Small intestine (tissue), 7 donors: Measurements from ENCODE around the gene METTL24. TPM values are rescaled to one million over a fixed set of nuclear protein-coding genes. Genes with fewer than 3 reads are reported as not detected.

Source experiments
- DNase-seq, 2 donors: peaks; one replicate each; pipeline versions ENCODE4 v3.0.0 to v3.0.0-alpha.2; 2013
- FAIRE-seq: peaks from 2 replicates; lab custom pipeline; 2012; peaks lifted over from hg19 to GRCh38; lab: Jason Lieb, UNC
- H3K27ac ChIP-seq, 3 donors: one replicate each; pipeline ENCODE4 v1.5.1; 2013; ENCODE audit warnings: low read length in 2 of 3, mild to moderate bottlenecking in 2 of 3, control low read depth in 1 of 3, inconsistent platforms in 1 of 3, low read depth in 1 of 3, moderate library complexity in 1 of 3
- H3K27me3 ChIP-seq, 3 donors: one replicate each; pipeline ENCODE4 v1.6.1; 2013; ENCODE audit warnings: low read length in 3 of 3, inconsistent platforms in 1 of 3; ENCODE audit not compliant: control insufficient read depth in 3 of 3, insufficient read depth in 3 of 3
- H3K36me3 ChIP-seq, 3 donors: one replicate each; pipeline ENCODE4 v1.6.1; 2013; ENCODE audit warnings: low read length in 3 of 3, inconsistent platforms in 1 of 3, low read depth in 1 of 3, mild to moderate bottlenecking in 1 of 3, moderate library complexity in 1 of 3; ENCODE audit not compliant: control insufficient read depth in 3 of 3, insufficient read depth in 2 of 3
- H3K4me1 ChIP-seq, 3 donors: one replicate each; pipeline ENCODE4 v1.6.1; 2013; ENCODE audit warnings: low read length in 2 of 3, inconsistent platforms in 1 of 3, low read depth in 1 of 3, mild to moderate bottlenecking in 1 of 3, moderate library complexity in 1 of 3; ENCODE audit not compliant: control insufficient read depth in 3 of 3, insufficient read depth in 2 of 3
- H3K4me3 ChIP-seq, 3 donors: one replicate each; pipeline ENCODE4 v1.5.1; 2013; ENCODE audit warnings: low read length in 3 of 3, control low read depth in 1 of 3, inconsistent platforms in 1 of 3, low read depth in 1 of 3, mild to moderate bottlenecking in 1 of 3, moderate library complexity in 1 of 3
- H3K9me3 ChIP-seq, 2 donors: one replicate each; pipeline ENCODE4 v1.6.1; 2013; ENCODE audit warnings: low read depth in 1 of 2, low read length in 1 of 2; ENCODE audit not compliant: control insufficient read depth in 2 of 2, insufficient read depth in 1 of 2
- WGBS, 3 donors: extraction: QIAGEN DNeasy Blood & Tissue Kit; methylation state at CpG; one replicate each; pipeline ENCODE4 v1.1.7; 2013; 5-methylcytosine and 5-hydroxymethylcytosine counted together
- polyA plus RNA-seq, 4 donors: library from polyadenylated mRNA; stranded (reverse) in 3 of 4; unstranded in 1 of 4; fragments of 200-250 nt in 3 of 4; fragments of 120-200 nt in 1 of 4; gene quantifications; one replicate each; pipeline versions ENCODE4 v1.2.1 to v1.2.3, GENCODE V29; 2013
- donor health status: healthy with polysubstance abuse.
- donor health status: control.
- donor health status: control.
- donor health status: Bipolar disorder and iron deficiency.
- donor health status: healthy.

Gene METTL24
- polyA plus RNA-seq, 4 donors = 0.66 to 1.1 TPM; not detected in 2

DNA sequence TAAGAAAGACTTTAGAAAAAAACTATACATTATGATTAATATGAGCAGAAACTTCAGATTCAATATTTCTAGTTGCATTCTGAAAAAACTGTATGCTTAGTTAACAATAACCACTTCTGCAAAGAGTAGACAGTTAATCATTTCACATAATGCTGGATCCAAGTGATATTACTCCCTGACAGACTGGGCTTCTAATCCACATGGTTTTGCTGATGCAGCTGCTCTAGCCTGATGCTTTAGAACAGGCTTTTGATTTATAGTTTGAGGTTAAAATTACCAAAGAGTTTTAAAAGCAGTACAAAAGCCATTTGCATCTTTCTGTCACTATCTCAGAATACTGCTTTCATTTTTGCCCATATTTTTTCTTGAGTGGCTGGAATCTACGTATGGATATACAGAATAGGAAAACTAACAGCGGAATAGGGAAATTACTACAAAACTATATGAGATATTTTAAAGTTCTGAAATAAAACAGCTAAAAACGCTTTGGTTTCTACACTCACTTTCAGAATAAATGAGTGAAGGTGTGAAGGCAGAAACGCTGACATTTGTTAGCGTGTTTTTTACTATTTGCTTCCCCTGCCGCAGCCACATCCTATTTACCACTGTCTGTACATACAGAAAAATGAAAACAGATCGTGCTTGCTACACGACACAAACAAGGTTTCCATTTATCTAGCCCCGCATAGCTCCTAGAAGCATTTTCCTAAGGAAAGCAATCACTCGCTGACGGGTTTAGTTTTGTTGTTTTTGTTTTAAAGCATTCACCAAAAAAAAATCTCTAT, 61.7 kb downstream of the METTL24 start:
- H3K4me1 ChIP-seq = no peaks in the 10 kb centered on the region
- FAIRE-seq (no peak), DNase-seq (no peak)
- 43 to 87% (median 75%) methylated on average over 11 of the region's 11 CpGs for WGBS, 3 donors
- no peak overlapping the region for H3K27ac ChIP-seq
- H3K36me3 ChIP-seq = no peaks in the 10 kb centered on the region
- no peaks in the 10 kb centered on the region for H3K9me3 ChIP-seq
- H3K4me3 ChIP-seq = no peak overlapping the region
- peaks cover 0 to 3% (median 2%) of the 10 kb centered on the region in 3 donors for H3K27me3 ChIP-seq

GRCh38 chr6:110295451-110296165, 62.5 kb downstream of the METTL24 start:
- FAIRE-seq = no peak
- DNase-seq = no peak
- H3K27ac ChIP-seq = peak overlapping the region in 1 of 3 donors; percentile 27
- no peaks in the 10 kb centered on the region for H3K36me3 ChIP-seq
- WGBS, 3 donors = 59 to 72% (median 71%) methylated on average over 5 of the region's 5 CpGs
- H3K4me3 ChIP-seq = no peak overlapping the region
- H3K4me1 ChIP-seq = no peaks in the 10 kb centered on the region
- no peaks in the 10 kb centered on the region for H3K9me3 ChIP-seq
- peaks cover 0 to 3% (median 0%) of the 10 kb centered on the region in 3 donors for H3K27me3 ChIP-seq

GRCh38 chr6:110287462-110288341, 70.4 kb downstream of the METTL24 start:
- Histone ChIP-seq H3K4me3 (no peak overlapping the region), H3K27ac (peak overlapping the region in 1 of 3 donors; percentile 53), H3K4me1 (peaks cover 0 to 14% (median 2%) of the 10 kb centered on the region in 3 donors), H3K36me3 (no peaks in the 10 kb centered on the region), H3K9me3 (peaks cover 0 to 5% of the 10 kb centered on the region in 2 donors), H3K27me3 (no peaks in the 10 kb centered on the region)
- WGBS, 3 donors = 28 to 71% (median 35%) methylated on average over 8 of the region's 8 CpGs
- DNase-seq (peak; percentile 65 to 84), FAIRE-seq (no peak)

- FAIRE-seq (no peak), DNase-seq (peak; percentile 22 to 75)
- Histone ChIP-seq H3K9me3 (peaks cover 0 to 5% of the 10 kb centered on the region in 2 donors), H3K4me1 (peaks cover 0 to 14% (median 2%) of the 10 kb centered on the region in 3 donors), H3K27me3 (no peaks in the 10 kb centered on the region), H3K36me3 (no peaks in the 10 kb centered on the region), H3K4me3 (no peak overlapping the region), H3K27ac (no peak overlapping the region)
- 60 to 78% (median 67%) methylated on average over 7 of the region's 7 CpGs for WGBS, 3 donors
Observed at GRCh38 chr6:110285306-110286060, 72.7 kb downstream of the METTL24 start.

DNA sequence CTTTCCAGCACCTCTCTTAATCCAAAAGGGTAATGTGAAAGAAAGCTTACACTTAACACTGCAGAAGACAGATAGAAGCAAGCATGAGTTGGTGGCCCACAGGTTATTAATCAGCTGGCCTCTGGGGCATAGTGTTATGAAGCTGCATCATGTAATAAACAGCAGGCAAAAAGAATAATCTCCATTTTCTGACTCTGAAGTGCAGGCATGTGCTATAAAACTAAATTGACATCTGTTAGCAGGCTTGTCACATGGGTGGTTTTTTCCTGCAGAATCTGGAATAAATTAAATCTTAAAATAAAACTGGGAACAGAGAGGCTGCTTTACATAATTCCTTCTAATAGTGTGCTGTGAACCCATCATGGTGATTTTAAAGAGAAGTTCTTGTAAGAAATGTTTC, 73.3 kb downstream of the METTL24 start:
- FAIRE-seq = no peak
- Histone ChIP-seq H3K4me3 (no peak overlapping the region), H3K27me3 (no peaks in the 10 kb centered on the region)

GRCh38 chr6:110283657-110284056, 74.5 kb downstream of the METTL24 start:
- FAIRE-seq = no peak

More for the DNA sequence above, 73.3 kb downstream of the METTL24 start:
- H3K4me1 ChIP-seq = peaks cover 0 to 14% (median 2%) of the 10 kb centered on the region in 3 donors
- no peak overlapping the region for H3K27ac ChIP-seq
- H3K9me3 ChIP-seq = peaks cover 0 to 4% of the 10 kb centered on the region in 2 donors
- H3K36me3 ChIP-seq = no peaks in the 10 kb centered on the region
- no peak for DNase-seq

GRCh38 chr6:110282412-110282811, 75.7 kb downstream of the METTL24 start:
- WGBS, 3 donors = 83 to 88% (median 83%) methylated on average over 1 of the region's 1 CpG
- no peak for FAIRE-seq
- H3K36me3 ChIP-seq = no peaks in the 10 kb centered on the region

More at GRCh38 chr6:110283657-110284056, 74.5 kb downstream of the METTL24 start:
- no peaks in the 10 kb centered on the region for H3K36me3 ChIP-seq
- H3K4me3 ChIP-seq = no peak overlapping the region
- H3K27me3 ChIP-seq = no peaks in the 10 kb centered on the region
- H3K4me1 ChIP-seq = peaks cover 0 to 14% (median 2%) of the 10 kb centered on the region in 3 donors
- no peaks in the 10 kb centered on the region for H3K9me3 ChIP-seq
- WGBS, 3 donors = 74 to 77% (median 75%) methylated on average over 2 of the region's 2 CpGs
- no peak for DNase-seq
- H3K27ac ChIP-seq = no peak overlapping the region

More at GRCh38 chr6:110282412-110282811, 75.7 kb downstream of the METTL24 start:
- no peak overlapping the region for H3K4me3 ChIP-seq
- H3K4me1 ChIP-seq = peaks cover 0 to 6% (median 2%) of the 10 kb centered on the region in 3 donors
- DNase-seq = no peak
- no peak overlapping the region for H3K27ac ChIP-seq
- no peaks in the 10 kb centered on the region for H3K9me3 ChIP-seq
- no peaks in the 10 kb centered on the region for H3K27me3 ChIP-seq
